Ishikawa (cell line): ENCODE measurements around the gene ELAVL2.

Source experiments
- CEBPB ChIP-seq: IDR thresholded peaks from 2 replicates; pipeline ENCODE4 v1.6.1; 2012
- CREB1 ChIP-seq: IDR thresholded peaks from 2 replicates; pipeline ENCODE4 v1.6.1; 2012; ENCODE audit warnings: low read depth
- EGR1 ChIP-seq: IDR thresholded peaks from 2 replicates; pipeline ENCODE4 v1.6.1; 2012
- EP300 ChIP-seq: IDR thresholded peaks from 2 replicates; pipeline ENCODE4 v1.6.1; 2012; ENCODE audit warnings: borderline replicate concordance
- FOXM1 ChIP-seq: IDR thresholded peaks from 2 replicates; pipeline ENCODE4 v1.6.1; 2012; ENCODE audit warnings: low read depth, borderline replicate concordance
- MAX ChIP-seq: IDR thresholded peaks from 2 replicates; pipeline ENCODE4 v1.6.1; 2012
- NFIC ChIP-seq: IDR thresholded peaks from 2 replicates; pipeline ENCODE4 v1.6.1; 2012
- RAD21 ChIP-seq: IDR thresholded peaks from 2 replicates; pipeline ENCODE4 v1.6.1; 2012; ENCODE audit warnings: low read depth
- REST ChIP-seq: IDR thresholded peaks from 2 replicates; pipeline ENCODE4 v1.6.1; 2012; ENCODE audit warnings: low read depth, mild to moderate bottlenecking
- TAF1 ChIP-seq: IDR thresholded peaks from 2 replicates; pipeline ENCODE4 v1.6.1; 2012; ENCODE audit warnings: low read depth, mild to moderate bottlenecking
- TCF12 ChIP-seq: IDR thresholded peaks from 2 replicates; pipeline ENCODE4 v1.6.1; 2012; ENCODE audit warnings: low read depth
- TEAD4 ChIP-seq: IDR thresholded peaks from 2 replicates; pipeline ENCODE4 v1.6.1; 2012
- USF1 ChIP-seq: IDR thresholded peaks from 2 replicates; pipeline ENCODE4 v1.6.1; 2012
- YY1 ChIP-seq: IDR thresholded peaks from 2 replicates; pipeline ENCODE4 v1.6.1; 2012; ENCODE audit warnings: low read depth
- ZBTB7A ChIP-seq: IDR thresholded peaks from 2 replicates; pipeline ENCODE4 v1.6.1; 2012; ENCODE audit warnings: low read depth

ELAVL2 gene

GRCh38 chr9:23850242-23850689 is 24.2 kb upstream of the ELAVL2 start:
- TF ChIP-seq EGR1 (no peak), MAX (no peak), TAF1 (no peak), TEAD4 (no peak), REST (no peak), FOXM1 (no peak), CREB1 (no peak), TCF12 (no peak), RAD21 (no peak), CEBPB (no peak), EP300 (no peak), NFIC (no peak), USF1 (no peak), ZBTB7A (no peak), YY1 (no peak)

GRCh38 chr9:23849379-23850035 is 23.5 kb upstream of the ELAVL2 start:
- TF ChIP-seq TAF1 (no peak), EP300 (no peak), TEAD4 (no peak), MAX (no peak), CEBPB (no peak), ZBTB7A (no peak), USF1 (no peak), REST (no peak)

GRCh38 chr9:23842565-23843129 is 16.6 kb upstream of the ELAVL2 start:
- no peak for TF ChIP-seq EP300
- no peak for TF ChIP-seq REST
- no peak for TF ChIP-seq TAF1
- TF ChIP-seq TEAD4: no peak
- no peak for TF ChIP-seq CREB1
- TF ChIP-seq YY1: no peak
- TF ChIP-seq NFIC: no peak
- TF ChIP-seq TCF12: no peak

- no peak for TF ChIP-seq CREB1
- TF ChIP-seq EP300: no peak
- no peak for TF ChIP-seq ZBTB7A
These were observed 15.3 kb upstream of the ELAVL2 start for GRCh38 chr9:23841304-23841703.

- TF ChIP-seq TEAD4: no peak
- no peak for TF ChIP-seq ZBTB7A
- TF ChIP-seq EP300: no peak
- TF ChIP-seq TAF1: no peak
- no peak for TF ChIP-seq EGR1
These were observed 11.0 kb upstream of the ELAVL2 start for GRCh38 chr9:23837038-23837437.
